SK-N-SH (cell line): ENCODE results near the gene B3GALT5.

Experiments
- EZH2phosphoT487 ChIP-seq: fragments of 200-600 bp; sonication (generic); IDR thresholded peaks from 2 replicates; pipeline ENCODE4 v1.6.1; 2017; ENCODE audit warnings: low read depth, mixed run types, mild to moderate bottlenecking, antibody characterized with exemption, moderate library complexity, borderline replicate concordance
- JUND ChIP-seq: IDR thresholded peaks from 2 replicates; pipeline ENCODE4 v1.4.0; 2012
- MXI1 ChIP-seq: IDR thresholded peaks from 2 replicates; pipeline ENCODE4 v1.6.1; 2012; ENCODE audit warnings: mild to moderate bottlenecking, low read depth, low read length, improper control_type of control experiment
- TF ChIP-seq, protein P1 (sequence below): IDR thresholded peaks from 2 replicates; pipeline ENCODE4 v1.4.0; 2012; ENCODE audit warnings: low read depth

- TF ChIP-seq JUND (no peak), MXI1 (no peak), EZH2phosphoT487 (no peak)
- TF ChIP-seq, protein P1, sequence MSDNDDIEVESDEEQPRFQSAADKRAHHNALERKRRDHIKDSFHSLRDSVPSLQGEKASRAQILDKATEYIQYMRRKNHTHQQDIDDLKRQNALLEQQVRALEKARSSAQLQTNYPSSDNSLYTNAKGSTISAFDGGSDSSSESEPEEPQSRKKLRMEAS = no peak
Observed at GRCh38 chr21:39669485-39669884, 56.7 kb downstream of the B3GALT5 start.
